Astrocyte (in vitro differentiated cells and primary cell): ENCODE data around the gene SCN3B. TPM values are rescaled to one million over a fixed set of nuclear protein-coding genes. Genes with fewer than 3 reads are reported as not detected.

Experiments
- DNase-seq: peaks from one replicate; pipeline ENCODE4 v3.0.0-alpha.2; 2010; ENCODE audit warnings: low read depth
- FAIRE-seq: peaks from 2 replicates; lab custom pipeline; 2011; peaks lifted over from hg19 to GRCh38; lab: Jason Lieb, UNC
- H2AFZ ChIP-seq: 2 replicates; pipeline ENCODE4 v1.6.0; 2012; ENCODE audit warnings: low read depth, low read length, inconsistent platforms
- H3K27ac ChIP-seq: 2 replicates; pipeline ENCODE4 v1.5.1; 2011; ENCODE audit warnings: low read depth, low read length, inconsistent platforms
- H3K27me3 ChIP-seq: 2 replicates; pipeline ENCODE4 v1.6.0; 2011; ENCODE audit warnings: low read length, inconsistent platforms; ENCODE audit not compliant: insufficient read depth
- H3K36me3 ChIP-seq: 2 replicates; pipeline ENCODE4 v1.5.1; 2011; ENCODE audit warnings: low read length, inconsistent platforms; ENCODE audit not compliant: insufficient read depth
- H3K4me1 ChIP-seq: 2 replicates; pipeline ENCODE4 v1.5.1; 2011; ENCODE audit warnings: low read length, inconsistent platforms; ENCODE audit not compliant: insufficient read depth
- H3K4me2 ChIP-seq: 2 replicates; pipeline ENCODE4 v1.6.0; 2012; ENCODE audit warnings: low read length, inconsistent platforms
- H3K4me3 ChIP-seq: 2 replicates; pipeline ENCODE4 v1.5.1; 2011; ENCODE audit warnings: low read depth, mild to moderate bottlenecking, low read length, inconsistent platforms; ENCODE audit not compliant: insufficient read depth
- H3K79me2 ChIP-seq: 2 replicates; pipeline ENCODE4 v1.6.0; 2012; ENCODE audit warnings: mild to moderate bottlenecking, low read length, inconsistent platforms; ENCODE audit not compliant: insufficient read depth
- H3K9ac ChIP-seq: 2 replicates; pipeline ENCODE4 v1.6.0; 2012; ENCODE audit warnings: mild to moderate bottlenecking, low read length, inconsistent platforms
- H3K9me3 ChIP-seq: 2 replicates; pipeline ENCODE4 v1.5.1; 2012; ENCODE audit warnings: low read depth, mild to moderate bottlenecking, low read length, inconsistent platforms; ENCODE audit not compliant: insufficient read depth
- H4K20me1 ChIP-seq: 2 replicates; pipeline ENCODE4 v1.6.0; 2012; ENCODE audit warnings: low read length, inconsistent platforms; ENCODE audit not compliant: insufficient read depth
- H3K27ac Mint-ChIP-seq: one replicate; pipeline ENCODE4 v1.8.0; 2021; ENCODE audit warnings: mild to moderate bottlenecking, mixed read lengths; ENCODE audit not compliant: unreplicated experiment
- H3K27me3 Mint-ChIP-seq: one replicate; pipeline ENCODE4 v1.8.0; 2021; ENCODE audit warnings: low read depth, mixed read lengths; ENCODE audit not compliant: unreplicated experiment
- H3K36me3 Mint-ChIP-seq: one replicate; pipeline ENCODE4 v1.8.0; 2021; ENCODE audit warnings: low read depth, mixed read lengths; ENCODE audit not compliant: unreplicated experiment
- H3K4me1 Mint-ChIP-seq: one replicate; pipeline ENCODE4 v1.8.0; 2021; ENCODE audit warnings: low read depth, mixed read lengths; ENCODE audit not compliant: unreplicated experiment
- H3K4me3 Mint-ChIP-seq: one replicate; pipeline ENCODE4 v1.8.0; 2021; ENCODE audit warnings: mild to moderate bottlenecking, moderate library complexity, mixed read lengths; ENCODE audit not compliant: unreplicated experiment
- H3K9me3 Mint-ChIP-seq: one replicate; pipeline ENCODE4 v1.8.0; 2021; ENCODE audit warnings: mild to moderate bottlenecking, mixed read lengths; ENCODE audit not compliant: unreplicated experiment
- EZH2 ChIP-seq: IDR thresholded peaks from 2 replicates; pipeline ENCODE4 v1.6.1; 2012; ENCODE audit warnings: mild to moderate bottlenecking, low read length, inconsistent platforms; ENCODE audit not compliant: insufficient read depth
- total RNA-seq: library from RNA; stranded (reverse); gene quantifications from 2 replicates; pipeline ENCODE4 v1.2.1, GENCODE V29; 2021
- TF ChIP-seq, protein P1 (sequence below): IDR thresholded peaks from 2 replicates; pipeline ENCODE4 v1.5.1; 2011; ENCODE audit warnings: low read depth, mild to moderate bottlenecking, inconsistent platforms, low read length, moderate library complexity; ENCODE audit not compliant: insufficient read depth

SCN3B gene
- total RNA-seq, 1 donor from 2014 or later: 2.3 TPM

DNA sequence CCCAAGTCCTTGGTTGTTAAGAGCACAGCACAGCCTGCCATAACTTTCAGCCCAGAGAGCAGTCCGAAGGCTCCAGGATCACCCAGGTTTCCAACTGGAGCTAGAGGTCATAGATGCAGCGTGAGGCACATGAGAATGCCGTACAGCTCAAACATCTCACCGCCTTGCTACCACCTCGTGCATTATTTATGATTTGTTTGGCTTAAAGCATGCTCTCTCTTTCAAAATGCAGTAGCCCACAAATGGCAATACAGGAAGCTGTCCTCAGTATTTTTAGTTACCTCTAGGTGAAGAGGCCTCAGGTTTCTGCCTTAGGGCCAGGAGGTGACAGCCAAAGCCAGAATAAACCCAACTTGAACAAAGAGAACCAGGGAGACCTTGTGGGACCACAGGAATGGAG, 14.4 kb downstream of the SCN3B start:
- no peaks in the 10 kb centered on the region for H3K79me2 ChIP-seq
- no peak overlapping the region for H3K4me3 ChIP-seq
- no peaks in the 10 kb centered on the region for H4K20me1 ChIP-seq
- Mint-ChIP-seq H3K4me3 (no peak overlapping the region), H3K9me3 (no peaks in the 10 kb centered on the region), H3K36me3 (no peaks in the 10 kb centered on the region), H3K27ac (no peak overlapping the region), H3K4me1 (no peaks in the 10 kb centered on the region), H3K27me3 (peaks cover 19% of the 10 kb centered on the region)
- TF ChIP-seq EZH2: no peak
- TF ChIP-seq, protein P1, sequence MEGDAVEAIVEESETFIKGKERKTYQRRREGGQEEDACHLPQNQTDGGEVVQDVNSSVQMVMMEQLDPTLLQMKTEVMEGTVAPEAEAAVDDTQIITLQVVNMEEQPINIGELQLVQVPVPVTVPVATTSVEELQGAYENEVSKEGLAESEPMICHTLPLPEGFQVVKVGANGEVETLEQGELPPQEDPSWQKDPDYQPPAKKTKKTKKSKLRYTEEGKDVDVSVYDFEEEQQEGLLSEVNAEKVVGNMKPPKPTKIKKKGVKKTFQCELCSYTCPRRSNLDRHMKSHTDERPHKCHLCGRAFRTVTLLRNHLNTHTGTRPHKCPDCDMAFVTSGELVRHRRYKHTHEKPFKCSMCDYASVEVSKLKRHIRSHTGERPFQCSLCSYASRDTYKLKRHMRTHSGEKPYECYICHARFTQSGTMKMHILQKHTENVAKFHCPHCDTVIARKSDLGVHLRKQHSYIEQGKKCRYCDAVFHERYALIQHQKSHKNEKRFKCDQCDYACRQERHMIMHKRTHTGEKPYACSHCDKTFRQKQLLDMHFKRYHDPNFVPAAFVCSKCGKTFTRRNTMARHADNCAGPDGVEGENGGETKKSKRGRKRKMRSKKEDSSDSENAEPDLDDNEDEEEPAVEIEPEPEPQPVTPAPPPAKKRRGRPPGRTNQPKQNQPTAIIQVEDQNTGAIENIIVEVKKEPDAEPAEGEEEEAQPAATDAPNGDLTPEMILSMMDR: no peak
- FAIRE-seq (no peak), DNase-seq (no peak)
- H3K4me2 ChIP-seq: no peak overlapping the region
- peaks cover 17% of the 10 kb centered on the region for H3K27me3 ChIP-seq
- H2AFZ ChIP-seq: no peak overlapping the region
- no peaks in the 10 kb centered on the region for H3K4me1 ChIP-seq
- H3K27ac ChIP-seq: no peak overlapping the region
- no peaks in the 10 kb centered on the region for H3K36me3 ChIP-seq
- H3K9ac ChIP-seq: no peak overlapping the region
- no peaks in the 10 kb centered on the region for H3K9me3 ChIP-seq

DNA sequence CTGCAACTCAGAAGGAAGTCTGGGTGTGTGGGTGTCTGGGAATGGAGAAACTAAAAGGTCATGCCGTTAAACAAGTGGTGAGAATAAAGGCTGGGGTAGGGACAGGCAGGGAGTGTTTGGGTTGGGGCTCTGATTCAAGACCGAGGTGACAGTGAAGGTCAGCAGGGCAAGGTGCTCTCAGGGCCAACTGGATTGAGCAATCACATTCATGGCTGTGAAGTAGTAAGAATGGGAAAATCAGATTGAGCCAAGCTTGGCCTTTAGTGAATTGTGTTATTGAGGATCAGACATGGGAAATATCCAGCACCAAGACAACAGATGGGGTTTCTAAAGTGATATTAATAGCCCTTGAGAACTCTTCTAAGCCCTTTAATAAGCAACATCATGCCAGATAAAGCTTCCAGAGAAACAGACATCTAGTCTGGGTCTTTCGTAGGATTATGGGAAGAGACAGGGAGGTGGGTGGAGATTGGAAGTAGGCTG, 24.3 kb downstream of the SCN3B start:
- TF ChIP-seq, protein P1: no peak
- no peak for TF ChIP-seq EZH2
- no peak overlapping the region for H3K27ac ChIP-seq
- H3K36me3 ChIP-seq: no peaks in the 10 kb centered on the region
- H3K79me2 ChIP-seq: no peaks in the 10 kb centered on the region
- no peaks in the 10 kb centered on the region for H3K27me3 ChIP-seq
- no peak overlapping the region for H3K4me2 ChIP-seq
- Mint-ChIP-seq H3K27me3 (peaks cover 12% of the 10 kb centered on the region), H3K27ac (no peak overlapping the region), H3K4me3 (no peak overlapping the region), H3K4me1 (peaks cover 5% of the 10 kb centered on the region), H3K36me3 (peaks cover 10% of the 10 kb centered on the region), H3K9me3 (no peaks in the 10 kb centered on the region)
- no peak overlapping the region for H3K9ac ChIP-seq
- DNase-seq (no peak), FAIRE-seq (no peak)
- no peak overlapping the region for H2AFZ ChIP-seq
- H4K20me1 ChIP-seq: no peaks in the 10 kb centered on the region
- no peaks in the 10 kb centered on the region for H3K4me1 ChIP-seq
- H3K4me3 ChIP-seq: no peak overlapping the region
- H3K9me3 ChIP-seq: no peaks in the 10 kb centered on the region

DNA sequence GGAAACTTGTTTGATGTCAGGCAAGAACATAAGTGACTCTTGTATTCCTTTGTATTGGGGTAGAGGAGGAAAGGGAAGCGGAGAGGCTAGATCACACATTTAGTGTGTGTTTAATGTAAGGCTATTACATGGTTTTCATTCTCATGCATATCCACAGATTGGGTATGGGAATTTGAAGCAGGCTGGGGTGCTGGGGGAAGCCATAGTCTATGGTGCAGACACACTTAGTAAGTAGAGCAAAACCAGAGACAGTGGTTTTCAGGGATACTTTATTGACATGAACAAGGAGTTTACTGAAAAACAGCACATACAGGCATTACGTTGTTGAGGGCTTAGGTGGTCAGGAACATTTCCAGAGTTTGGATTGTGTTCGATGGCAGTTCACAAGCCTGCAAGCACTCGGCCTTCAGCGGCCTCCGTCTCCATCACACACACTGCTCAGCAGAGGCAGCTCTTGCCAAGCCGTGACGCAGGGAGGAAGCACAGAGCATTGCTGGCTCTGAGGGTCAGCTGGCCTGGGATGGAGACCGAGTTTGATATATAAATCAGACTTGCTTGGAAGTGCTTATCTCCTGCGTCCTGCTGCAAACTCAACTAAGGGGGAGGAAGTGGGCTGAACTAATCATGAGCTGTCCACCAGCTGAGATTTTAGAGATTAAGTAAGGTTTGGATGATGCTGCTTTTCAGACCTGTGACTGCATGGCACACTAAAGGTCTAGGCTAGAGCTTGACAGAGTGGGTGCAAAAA, 25.3 kb downstream of the SCN3B start:
- Mint-ChIP-seq H3K27ac (no peak overlapping the region), H3K27me3 (peaks cover 12% of the 10 kb centered on the region), H3K9me3 (no peaks in the 10 kb centered on the region), H3K4me3 (no peak overlapping the region), H3K4me1 (peaks cover 5% of the 10 kb centered on the region), H3K36me3 (peaks cover 10% of the 10 kb centered on the region)
- Histone ChIP-seq H4K20me1 (no peaks in the 10 kb centered on the region), H3K36me3 (no peaks in the 10 kb centered on the region), H3K9me3 (no peaks in the 10 kb centered on the region), H3K4me3 (no peak overlapping the region), H3K27ac (no peak overlapping the region), H2AFZ (no peak overlapping the region), H3K4me2 (no peak overlapping the region), H3K79me2 (no peaks in the 10 kb centered on the region), H3K27me3 (no peaks in the 10 kb centered on the region), H3K4me1 (no peaks in the 10 kb centered on the region), H3K9ac (no peak overlapping the region)
- peak; percentile 64 for DNase-seq
- TF ChIP-seq, protein P1: no peak
- no peak for TF ChIP-seq EZH2
- no peak for FAIRE-seq
